Mesenchymal stem cell (in vitro differentiated cells and primary cell): ENCODE measurements around the gene PPIAL4G.
"Not testable (repeated sequence)": the region's sequence is repeated elsewhere in the genome, so short reads cannot be mapped to it uniquely, and the experiment has no call there.

Experiments used
- DNase-seq: peaks from one replicate; pipeline ENCODE4 v3.0.0-alpha.2; 2013
- H2AFZ ChIP-seq: one replicate; pipeline ENCODE4 v1.6.1; 2013; ENCODE audit warnings: low read depth, mild to moderate bottlenecking, control low read depth, inconsistent platforms, low read length, moderate library complexity
- H2AK5ac ChIP-seq: 2 replicates; pipeline ENCODE4 v1.6.1; 2013; ENCODE audit warnings: low read length, moderate library complexity, mild to moderate bottlenecking, inconsistent platforms; ENCODE audit not compliant: severe bottlenecking
- H2BK120ac ChIP-seq: one replicate; pipeline ENCODE4 v1.6.1; 2013; ENCODE audit warnings: low read depth, mild to moderate bottlenecking, inconsistent platforms, low read length, moderate library complexity
- H2BK12ac ChIP-seq, 2 experiments: one replicate each; pipeline ENCODE4 v1.6.1; 2013; ENCODE audit warnings: inconsistent platforms in 2 of 2, low read length in 2 of 2, mild to moderate bottlenecking in 2 of 2, moderate library complexity in 2 of 2, control low read depth in 1 of 2
- H2BK15ac ChIP-seq: one replicate; pipeline ENCODE4 v1.6.1; 2013; ENCODE audit warnings: mild to moderate bottlenecking, low read depth, inconsistent platforms; ENCODE audit not compliant: poor library complexity, severe bottlenecking
- H2BK5ac ChIP-seq: 2 replicates; pipeline ENCODE4 v1.6.1; 2013; ENCODE audit warnings: low read depth, mild to moderate bottlenecking, low read length, control low read depth, inconsistent platforms; ENCODE audit not compliant: poor library complexity, severe bottlenecking
- H3K14ac ChIP-seq, 2 experiments: one replicate each; pipeline ENCODE4 v1.6.1; 2013; ENCODE audit warnings: inconsistent platforms in 2 of 2, low read length in 2 of 2, control low read depth in 1 of 2, mild to moderate bottlenecking in 1 of 2, moderate library complexity in 1 of 2
- H3K18ac ChIP-seq, 2 experiments: one replicate each; pipeline ENCODE4 v1.6.1; 2013; ENCODE audit warnings: inconsistent platforms in 2 of 2, low read length in 2 of 2, control low read depth in 1 of 2, low read depth in 1 of 2, mild to moderate bottlenecking in 1 of 2
- H3K23ac ChIP-seq, 2 experiments: one replicate each; pipeline ENCODE4 v1.6.1; 2013; ENCODE audit warnings: inconsistent platforms in 2 of 2, low read length in 2 of 2, mild to moderate bottlenecking in 2 of 2, moderate library complexity in 2 of 2, control low read depth in 1 of 2
- H3K27ac ChIP-seq: 2 replicates; pipeline ENCODE4 v1.5.1; 2013; ENCODE audit warnings: mild to moderate bottlenecking, moderate library complexity, low read length, control low read depth, inconsistent platforms; ENCODE audit not compliant: poor library complexity, severe bottlenecking
- H3K27me3 ChIP-seq, 2 experiments: 2 replicates each; pipeline versions ENCODE4 v1.6.1 to v1.7.0; 2013; ENCODE audit warnings: low read length in 2 of 2, mild to moderate bottlenecking in 2 of 2, moderate library complexity in 2 of 2, control low read depth in 1 of 2, inconsistent platforms in 1 of 2; ENCODE audit not compliant: control insufficient read depth in 1 of 2, insufficient read depth in 1 of 2
- H3K36me3 ChIP-seq, 2 experiments: 2 replicates each; pipeline versions ENCODE4 v1.6.1 to v1.7.0; 2013; ENCODE audit warnings: low read length in 2 of 2, control low read depth in 1 of 2, inconsistent platforms in 1 of 2, low read depth in 1 of 2, mild to moderate bottlenecking in 1 of 2; ENCODE audit not compliant: insufficient read depth in 2 of 2, control insufficient read depth in 1 of 2
- H3K4ac ChIP-seq, 2 experiments: one replicate each; pipeline ENCODE4 v1.6.1; 2013; ENCODE audit warnings: inconsistent platforms in 2 of 2, low read length in 2 of 2, mild to moderate bottlenecking in 2 of 2, moderate library complexity in 2 of 2, control low read depth in 1 of 2, low read depth in 1 of 2
- H3K4me1 ChIP-seq: 2 replicates; pipeline ENCODE4 v1.6.1; 2013; ENCODE audit warnings: low read depth, low read length, control low read depth; ENCODE audit not compliant: control insufficient read depth, insufficient read depth
- H3K4me2 ChIP-seq: 2 replicates; pipeline ENCODE4 v1.6.1; 2013; ENCODE audit warnings: low read length, mild to moderate bottlenecking, inconsistent platforms; ENCODE audit not compliant: poor library complexity, severe bottlenecking
- H3K4me3 ChIP-seq, 2 experiments: 2 replicates each; pipeline versions ENCODE4 v1.5.1 to v1.7.0; 2013; ENCODE audit warnings: low read length in 2 of 2, mild to moderate bottlenecking in 2 of 2, control low read depth in 1 of 2, low read depth in 1 of 2; ENCODE audit not compliant: insufficient read depth in 1 of 2
- H3K79me1 ChIP-seq: replicated peaks from 2 replicates; pipeline ENCODE4 v1.6.1; 2013; ENCODE audit warnings: mild to moderate bottlenecking, control low read depth, low read length, inconsistent platforms; ENCODE audit not compliant: poor library complexity, severe bottlenecking
- H3K9ac ChIP-seq: 2 replicates; pipeline ENCODE4 v1.7.0; 2013; ENCODE audit warnings: mild to moderate bottlenecking, low read length, moderate library complexity
- H3K9me3 ChIP-seq: 2 replicates; pipeline ENCODE4 v1.7.0; 2013; ENCODE audit warnings: mild to moderate bottlenecking, low read length; ENCODE audit not compliant: control insufficient read depth
- H4K8ac ChIP-seq: one replicate; pipeline ENCODE4 v1.6.1; 2013; ENCODE audit warnings: inconsistent platforms, mild to moderate bottlenecking, low read length, moderate library complexity
- H4K91ac ChIP-seq: one replicate; pipeline ENCODE4 v1.6.1; 2013; ENCODE audit warnings: mild to moderate bottlenecking, low read length, inconsistent platforms
- WGBS: methylation state at CpG from one replicate; pipeline ENCODE4 v1.1.7; 2013; ENCODE audit warnings: mixed read lengths; 5-methylcytosine and 5-hydroxymethylcytosine counted together

Gene PPIAL4G

GRCh38 chr1:148439654-148440325 is 43.3 kb downstream of the PPIAL4G start:
- H3K4me1 ChIP-seq, H3K4ac ChIP-seq, H3K18ac ChIP-seq, H3K23ac ChIP-seq, H2AK5ac ChIP-seq, H3K27me3 ChIP-seq, H3K9me3 ChIP-seq, H2BK120ac ChIP-seq, H3K36me3 ChIP-seq, H3K9ac ChIP-seq, H3K14ac ChIP-seq, H2AFZ ChIP-seq, H2BK12ac ChIP-seq, H4K8ac ChIP-seq, H3K27ac ChIP-seq, DNase-seq, H4K91ac ChIP-seq, H2BK15ac ChIP-seq, H2BK5ac ChIP-seq, H3K4me3 ChIP-seq, H3K4me2 ChIP-seq: not testable (repeated sequence)
- peaks cover 14% of the 10 kb centered on the region for H3K79me1 ChIP-seq
- WGBS: 96% methylated on average over 5 of the region's 5 CpGs

- whole genome bisulfite sequencing: 93% methylated on average over 2 of the region's 4 CpGs
- no peaks in the 10 kb centered on the region for H3K4me1 ChIP-seq
- H2BK12ac ChIP-seq: no peak overlapping the region
Observed at GRCh38 chr1:148435406-148435805, 47.7 kb downstream of the PPIAL4G start.

DNA sequence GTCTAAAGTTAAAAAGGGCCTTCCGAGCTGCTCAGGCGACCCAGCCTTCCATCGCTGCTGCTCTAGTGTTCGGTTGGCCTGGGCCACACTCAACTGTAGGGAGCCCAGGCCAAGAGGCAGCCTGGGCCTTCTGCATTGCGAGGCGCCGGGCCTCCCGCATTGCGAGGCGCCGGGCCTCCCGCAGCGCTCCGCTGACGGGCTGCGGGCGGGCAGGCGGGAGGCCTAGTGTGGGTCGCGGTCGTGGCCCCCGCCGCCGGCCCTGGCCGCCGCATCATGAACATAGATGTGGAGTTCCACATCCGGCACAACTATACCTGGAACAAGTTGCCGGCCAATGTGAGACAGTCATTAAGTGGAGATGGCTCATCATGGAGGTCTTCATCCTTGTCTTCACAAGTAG is 48.3 kb downstream of the PPIAL4G start:
- Histone ChIP-seq H3K27ac (no peak overlapping the region), H3K4me3 (no peak overlapping the region), H2BK5ac (no peak overlapping the region), H3K79me1 (peaks cover 15% of the 10 kb centered on the region), H2BK15ac (no peak overlapping the region), H3K9me3 (no peaks in the 10 kb centered on the region), H3K27me3 (no peaks in the 10 kb centered on the region), H4K8ac (no peak overlapping the region), H3K4me1 (no peaks in the 10 kb centered on the region), H2AFZ (no peak overlapping the region), H3K36me3 (peaks cover 4 to 15% of the 10 kb centered on the region in 2 experiments), H3K23ac (no peak overlapping the region), H2BK12ac (no peak overlapping the region), H3K9ac (no peak overlapping the region), H3K14ac (no peak overlapping the region), H3K4me2 (no peak overlapping the region), H3K18ac (no peak overlapping the region), H2BK120ac (no peak overlapping the region), H2AK5ac (no peak overlapping the region), H4K91ac (no peak overlapping the region), H3K4ac (no peak overlapping the region)
- no peak for DNase-seq
- 97% methylated on average over 28 of the region's 28 CpGs for WGBS

More at GRCh38 chr1:148435406-148435805, 47.7 kb downstream of the PPIAL4G start:
- H2BK15ac ChIP-seq: no peak overlapping the region
- no peaks in the 10 kb centered on the region for H3K27me3 ChIP-seq
- H3K36me3 ChIP-seq: peaks cover 4 to 15% of the 10 kb centered on the region in 2 experiments
- H2AFZ ChIP-seq: no peak overlapping the region
- no peak for DNase-seq
- H2AK5ac ChIP-seq: no peak overlapping the region
- no peaks in the 10 kb centered on the region for H3K9me3 ChIP-seq
- no peak overlapping the region for H3K27ac ChIP-seq
- no peak overlapping the region for H2BK5ac ChIP-seq
- H3K4ac ChIP-seq: no peak overlapping the region
- no peak overlapping the region for H3K4me3 ChIP-seq
- H4K91ac ChIP-seq: no peak overlapping the region
- H4K8ac ChIP-seq: no peak overlapping the region
- H3K18ac ChIP-seq: no peak overlapping the region
- no peak overlapping the region for H2BK120ac ChIP-seq
- H3K9ac ChIP-seq: no peak overlapping the region
- no peak overlapping the region for H3K14ac ChIP-seq
- peaks cover 17% of the 10 kb centered on the region for H3K79me1 ChIP-seq
- no peak overlapping the region for H3K4me2 ChIP-seq
- H3K23ac ChIP-seq: no peak overlapping the region

DNA sequence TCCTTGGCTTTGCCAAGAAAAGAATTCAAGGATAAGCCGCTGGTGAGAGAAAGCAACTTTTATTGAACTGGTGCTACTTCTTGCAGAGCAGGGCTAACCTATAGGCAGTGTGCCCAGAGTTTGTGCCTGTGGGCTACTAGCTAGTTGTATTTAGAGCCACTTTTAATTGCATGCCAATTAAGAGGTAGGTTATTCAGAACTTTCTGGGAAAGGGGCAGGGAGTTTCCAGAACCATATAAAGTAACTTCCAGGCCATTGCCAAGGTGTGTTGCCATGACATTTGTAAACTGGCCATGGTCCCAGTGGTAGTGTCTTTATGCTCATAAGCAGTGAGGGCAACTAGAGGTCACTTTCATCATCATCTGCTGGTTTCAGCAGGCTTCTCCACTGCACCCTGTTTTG is 50.2 kb downstream of the PPIAL4G start:
- not testable (repeated sequence) for H3K4ac ChIP-seq, H3K27me3 ChIP-seq, H4K91ac ChIP-seq, H2BK120ac ChIP-seq, H3K4me1 ChIP-seq, DNase-seq, H3K14ac ChIP-seq, H2BK12ac ChIP-seq, H3K18ac ChIP-seq, H3K27ac ChIP-seq, H2BK5ac ChIP-seq, H2BK15ac ChIP-seq, H2AFZ ChIP-seq, H3K4me2 ChIP-seq, H3K23ac ChIP-seq, H2AK5ac ChIP-seq, H4K8ac ChIP-seq, H3K4me3 ChIP-seq, H3K9me3 ChIP-seq, H3K9ac ChIP-seq
- WGBS: 91% methylated on average over 1 of the region's 1 CpG
- Histone ChIP-seq H3K36me3 (peaks cover 4 to 22% of the 10 kb centered on the region in 2 experiments), H3K79me1 (peaks cover 10% of the 10 kb centered on the region)
